ENCODE results near the gene PRKCA. TPM values are rescaled to one million over a fixed set of nuclear protein-coding genes. Genes with fewer than 3 reads are reported as not detected.

The PRKCA gene
- total RNA-seq, 1 experiment from 2014 or later: 36.1 TPM

GRCh38 chr17:66432411-66432957 lies 130.1 kb downstream of the PRKCA start:
- no peak for DNase-seq (ENCODE audit: low read depth in 1 of 2, low spot score in 2 of 2)
- Histone ChIP-seq H3K4me1 (replicated peaks) (peaks cover 31% of the 10 kb centered on the region), H3K36me3 (no peaks in the 10 kb centered on the region), H3K27me3 (replicated peaks) (no peaks in the 10 kb centered on the region), H3K4me3 (no peak overlapping the region), H3K9me3 (replicated peaks) (no peaks in the 10 kb centered on the region), H3K27ac (peak overlapping the region; percentile 52)

GRCh38 chr17:66432996-66433551 lies 130.7 kb downstream of the PRKCA start:
- Histone ChIP-seq H3K27ac (peak overlapping the region; percentile 52; the same call in 1 of the 2 replicates), H3K4me1 (replicated peaks) (peaks cover 31% of the 10 kb centered on the region)
- peak in 1 of 2 experiments; percentile 58 for DNase-seq (ENCODE audit: low read depth in 1 of 2, low spot score in 2 of 2)

GRCh38 chr17:66435182-66435581 lies 132.8 kb downstream of the PRKCA start:
- no peak overlapping the region for H3K4me3 ChIP-seq
- H3K27ac ChIP-seq: no peak overlapping the region
- H3K4me1 ChIP-seq (replicated peaks): peaks cover 31% of the 10 kb centered on the region
- H3K36me3 ChIP-seq: no peaks in the 10 kb centered on the region
- no peaks in the 10 kb centered on the region for H3K27me3 ChIP-seq (replicated peaks)
- H3K9me3 ChIP-seq (replicated peaks): no peaks in the 10 kb centered on the region
- no peak for DNase-seq (ENCODE audit: low read depth in 1 of 2, low spot score in 2 of 2)

More at GRCh38 chr17:66432996-66433551, 130.7 kb downstream of the PRKCA start:
- no peaks in the 10 kb centered on the region for H3K36me3 ChIP-seq
- no peak overlapping the region for H3K4me3 ChIP-seq
- H3K27me3 ChIP-seq (replicated peaks): no peaks in the 10 kb centered on the region
- no peaks in the 10 kb centered on the region for H3K9me3 ChIP-seq (replicated peaks)

GRCh38 chr17:66436631-66437030 lies 134.2 kb downstream of the PRKCA start:
- DNase-seq (ENCODE audit: low read depth in 1 of 2, low spot score in 2 of 2): no peak

GRCh38 chr17:66437476-66438026 lies 135.1 kb downstream of the PRKCA start:
- no peaks in the 10 kb centered on the region for H3K36me3 ChIP-seq
- no peak for DNase-seq (ENCODE audit: low read depth in 1 of 2, low spot score in 2 of 2)
- H3K4me1 ChIP-seq (replicated peaks): peaks cover 13% of the 10 kb centered on the region
- H3K27ac ChIP-seq: no peak overlapping the region
- H3K4me3 ChIP-seq: no peak overlapping the region
- no peaks in the 10 kb centered on the region for H3K9me3 ChIP-seq (replicated peaks)
- no peaks in the 10 kb centered on the region for H3K27me3 ChIP-seq (replicated peaks)

More at GRCh38 chr17:66436631-66437030, 134.2 kb downstream of the PRKCA start:
- Histone ChIP-seq H3K36me3 (no peaks in the 10 kb centered on the region), H3K27ac (no peak overlapping the region), H3K27me3 (replicated peaks) (no peaks in the 10 kb centered on the region), H3K4me3 (no peak overlapping the region), H3K9me3 (replicated peaks) (no peaks in the 10 kb centered on the region), H3K4me1 (replicated peaks) (peaks cover 21% of the 10 kb centered on the region)

GRCh38 chr17:66438101-66438500 lies 135.7 kb downstream of the PRKCA start:
- H3K4me1 ChIP-seq (replicated peaks): peaks cover 13% of the 10 kb centered on the region
- no peaks in the 10 kb centered on the region for H3K27me3 ChIP-seq (replicated peaks)
- no peaks in the 10 kb centered on the region for H3K9me3 ChIP-seq (replicated peaks)
- no peak for DNase-seq (ENCODE audit: low read depth in 1 of 2, low spot score in 2 of 2)
- H3K4me3 ChIP-seq: no peak overlapping the region
- H3K27ac ChIP-seq: no peak overlapping the region
- no peaks in the 10 kb centered on the region for H3K36me3 ChIP-seq

- H3K9me3 ChIP-seq (replicated peaks): no peaks in the 10 kb centered on the region
- no peak overlapping the region for H3K27ac ChIP-seq
- H3K36me3 ChIP-seq: no peaks in the 10 kb centered on the region
- peaks cover 38% of the 10 kb centered on the region for H3K4me1 ChIP-seq (replicated peaks)
- no peak for DNase-seq (ENCODE audit: low read depth in 1 of 2, low spot score in 2 of 2)
- no peak overlapping the region for H3K4me3 ChIP-seq
- H3K27me3 ChIP-seq (replicated peaks): no peaks in the 10 kb centered on the region
Observed at GRCh38 chr17:66441101-66441661, 138.8 kb downstream of the PRKCA start.

GRCh38 chr17:66443166-66443565 lies 140.8 kb downstream of the PRKCA start:
- no peaks in the 10 kb centered on the region for H3K36me3 ChIP-seq
- peaks cover 43% of the 10 kb centered on the region for H3K4me1 ChIP-seq (replicated peaks)
- DNase-seq (ENCODE audit: low read depth in 1 of 2, low spot score in 2 of 2): no peak
- no peaks in the 10 kb centered on the region for H3K27me3 ChIP-seq (replicated peaks)
- H3K27ac ChIP-seq: peak overlapping the region; percentile 12
- H3K4me3 ChIP-seq: no peak overlapping the region
- H3K9me3 ChIP-seq (replicated peaks): no peaks in the 10 kb centered on the region

- no peak overlapping the region for H3K4me3 ChIP-seq
- H3K27ac ChIP-seq: peak overlapping the region; percentile 14
- no peaks in the 10 kb centered on the region for H3K27me3 ChIP-seq (replicated peaks)
- peaks cover 43% of the 10 kb centered on the region for H3K4me1 ChIP-seq (replicated peaks)
- peak; percentile 76 to 84 for DNase-seq (ENCODE audit: low read depth in 1 of 2, low spot score in 2 of 2)
- no peaks in the 10 kb centered on the region for H3K9me3 ChIP-seq (replicated peaks)
- H3K36me3 ChIP-seq: no peaks in the 10 kb centered on the region
Observed at GRCh38 chr17:66443606-66444005, 141.2 kb downstream of the PRKCA start.

GRCh38 chr17:66444031-66444430 lies 141.6 kb downstream of the PRKCA start:
- Histone ChIP-seq H3K4me1 (replicated peaks) (peaks cover 43% of the 10 kb centered on the region), H3K9me3 (replicated peaks) (no peaks in the 10 kb centered on the region), H3K27ac (peak overlapping the region; percentile 14), H3K27me3 (replicated peaks) (no peaks in the 10 kb centered on the region), H3K36me3 (no peaks in the 10 kb centered on the region), H3K4me3 (no peak overlapping the region)
- DNase-seq (ENCODE audit: low read depth in 1 of 2, low spot score in 2 of 2): no peak

- Histone ChIP-seq H3K27ac (no peak overlapping the region), H3K27me3 (replicated peaks) (no peaks in the 10 kb centered on the region), H3K36me3 (no peaks in the 10 kb centered on the region), H3K4me1 (replicated peaks) (peaks cover 43% of the 10 kb centered on the region), H3K9me3 (replicated peaks) (no peaks in the 10 kb centered on the region), H3K4me3 (no peak overlapping the region)
- no peak for DNase-seq (ENCODE audit: low read depth in 1 of 2, low spot score in 2 of 2)
Observed at GRCh38 chr17:66445229-66445628, 142.8 kb downstream of the PRKCA start.

GRCh38 chr17:66446419-66446818 lies 144.0 kb downstream of the PRKCA start:
- H3K36me3 ChIP-seq: no peaks in the 10 kb centered on the region
- H3K27ac ChIP-seq: no peak overlapping the region
- no peaks in the 10 kb centered on the region for H3K27me3 ChIP-seq (replicated peaks)
- H3K4me3 ChIP-seq: no peak overlapping the region
- peak in 1 of 2 experiments; percentile 37 for DNase-seq (ENCODE audit: low read depth in 1 of 2, low spot score in 2 of 2)
- no peaks in the 10 kb centered on the region for H3K9me3 ChIP-seq (replicated peaks)
- H3K4me1 ChIP-seq (replicated peaks): peaks cover 43% of the 10 kb centered on the region

GRCh38 chr17:66447159-66447558 lies 144.7 kb downstream of the PRKCA start:
- Histone ChIP-seq H3K9me3 (replicated peaks) (no peaks in the 10 kb centered on the region), H3K4me3 (no peak overlapping the region), H3K27ac (no peak overlapping the region), H3K27me3 (replicated peaks) (no peaks in the 10 kb centered on the region), H3K4me1 (replicated peaks) (peaks cover 43% of the 10 kb centered on the region), H3K36me3 (no peaks in the 10 kb centered on the region)
- DNase-seq (ENCODE audit: low read depth in 1 of 2, low spot score in 2 of 2): no peak

GRCh38 chr17:66448026-66448639 lies 145.7 kb downstream of the PRKCA start:
- no peak for DNase-seq (ENCODE audit: low read depth in 1 of 2, low spot score in 2 of 2)
- Histone ChIP-seq H3K27me3 (replicated peaks) (no peaks in the 10 kb centered on the region), H3K4me1 (replicated peaks) (peaks cover 36% of the 10 kb centered on the region), H3K27ac (no peak overlapping the region), H3K4me3 (no peak overlapping the region), H3K9me3 (replicated peaks) (no peaks in the 10 kb centered on the region), H3K36me3 (no peaks in the 10 kb centered on the region)

All from SJSA1 (cell line).